ENCODE results near the gene NRXN2. TPM values are rescaled to one million over a fixed set of nuclear protein-coding genes. Genes with fewer than 3 reads are reported as not detected.

NRXN2 gene
- total RNA-seq, 1 donor from 2014 or later, result 9.8 TPM

DNA sequence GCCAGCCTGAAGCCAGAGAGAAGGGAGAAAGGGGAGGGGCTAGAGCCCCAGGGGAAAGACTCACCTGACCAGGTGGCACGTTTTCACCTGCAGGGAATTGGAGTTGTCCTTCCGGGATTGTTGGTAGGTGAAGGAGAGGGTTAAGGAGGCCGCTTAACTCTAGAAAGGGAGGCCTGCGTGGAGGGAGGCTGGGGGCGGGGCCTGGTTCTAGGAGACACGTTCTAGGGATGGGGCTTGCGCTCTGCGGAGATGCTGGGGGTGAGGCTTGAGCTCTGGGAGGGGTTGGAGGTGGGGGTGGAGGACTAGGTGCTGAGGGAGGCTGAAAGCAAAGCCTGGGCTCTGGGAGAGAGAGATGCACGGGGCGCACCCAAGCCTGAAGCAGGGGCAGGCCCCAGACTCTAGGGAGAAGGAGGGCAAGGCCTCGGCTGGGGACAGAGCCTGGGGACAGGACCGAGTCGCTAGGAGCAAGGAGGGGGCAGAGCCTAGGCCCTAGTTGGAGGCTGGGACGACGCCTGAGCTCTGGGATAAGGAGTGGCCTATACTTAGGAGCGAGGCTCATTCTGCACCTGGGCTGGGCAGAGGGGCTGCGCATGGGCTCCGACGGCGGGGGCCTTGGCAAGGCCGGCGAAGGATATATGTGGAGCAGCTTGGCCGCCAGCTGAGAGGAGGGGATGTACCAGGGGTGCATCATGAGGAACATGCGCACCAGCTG, 18.5 kb upstream of the NRXN2 start:
- H3K4me3 Mint-ChIP-seq, result peak overlapping the region; percentile 31
- H3K36me3 Mint-ChIP-seq, result no peaks in the 10 kb centered on the region
- peaks cover 75% of the 10 kb centered on the region for H3K27me3 Mint-ChIP-seq (ENCODE audit: low read depth)
- TF ChIP-seq, protein P1, sequence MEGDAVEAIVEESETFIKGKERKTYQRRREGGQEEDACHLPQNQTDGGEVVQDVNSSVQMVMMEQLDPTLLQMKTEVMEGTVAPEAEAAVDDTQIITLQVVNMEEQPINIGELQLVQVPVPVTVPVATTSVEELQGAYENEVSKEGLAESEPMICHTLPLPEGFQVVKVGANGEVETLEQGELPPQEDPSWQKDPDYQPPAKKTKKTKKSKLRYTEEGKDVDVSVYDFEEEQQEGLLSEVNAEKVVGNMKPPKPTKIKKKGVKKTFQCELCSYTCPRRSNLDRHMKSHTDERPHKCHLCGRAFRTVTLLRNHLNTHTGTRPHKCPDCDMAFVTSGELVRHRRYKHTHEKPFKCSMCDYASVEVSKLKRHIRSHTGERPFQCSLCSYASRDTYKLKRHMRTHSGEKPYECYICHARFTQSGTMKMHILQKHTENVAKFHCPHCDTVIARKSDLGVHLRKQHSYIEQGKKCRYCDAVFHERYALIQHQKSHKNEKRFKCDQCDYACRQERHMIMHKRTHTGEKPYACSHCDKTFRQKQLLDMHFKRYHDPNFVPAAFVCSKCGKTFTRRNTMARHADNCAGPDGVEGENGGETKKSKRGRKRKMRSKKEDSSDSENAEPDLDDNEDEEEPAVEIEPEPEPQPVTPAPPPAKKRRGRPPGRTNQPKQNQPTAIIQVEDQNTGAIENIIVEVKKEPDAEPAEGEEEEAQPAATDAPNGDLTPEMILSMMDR (IDR thresholded peaks at IDR 0.05; ENCODE audit: unreplicated experiment), result no peak
- DNase-seq (ENCODE audit: low spot score in 2 of 2, unreplicated experiment in 2 of 2), result no peak
- no peaks in the 10 kb centered on the region for H3K9me3 Mint-ChIP-seq
- H3K4me1 Mint-ChIP-seq, result peaks cover 16% of the 10 kb centered on the region
- H3K27ac Mint-ChIP-seq, result no peak overlapping the region

DNA sequence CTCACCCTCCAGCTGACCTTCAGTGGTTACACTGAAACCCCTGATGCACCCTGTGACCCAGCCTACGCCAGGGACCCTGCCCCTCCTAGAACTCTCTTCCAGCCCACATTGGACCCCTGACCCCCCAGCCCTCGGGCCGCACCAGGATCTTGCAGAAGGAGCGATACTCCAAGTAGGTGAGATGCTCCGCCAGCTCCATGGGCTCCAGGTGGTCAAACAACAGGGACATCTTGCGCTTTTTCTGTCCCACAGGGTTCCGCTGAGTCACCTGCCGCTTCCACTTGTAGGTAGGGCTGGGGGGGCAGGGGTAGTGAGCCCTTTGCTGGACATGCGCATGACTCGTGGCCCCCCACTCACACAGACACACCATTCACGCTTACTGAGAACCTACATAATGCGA, 16.9 kb upstream of the NRXN2 start:
- Mint-ChIP-seq H3K4me3 (no peak overlapping the region), H3K27me3 (ENCODE audit: low read depth) (peaks cover 71% of the 10 kb centered on the region), H3K9me3 (no peaks in the 10 kb centered on the region), H3K4me1 (peaks cover 13% of the 10 kb centered on the region), H3K36me3 (no peaks in the 10 kb centered on the region), H3K27ac (no peak overlapping the region)
- no peak for DNase-seq (ENCODE audit: low spot score in 2 of 2, unreplicated experiment in 2 of 2)
- TF ChIP-seq, protein P1 (IDR thresholded peaks at IDR 0.05; ENCODE audit: unreplicated experiment), result no peak

DNA sequence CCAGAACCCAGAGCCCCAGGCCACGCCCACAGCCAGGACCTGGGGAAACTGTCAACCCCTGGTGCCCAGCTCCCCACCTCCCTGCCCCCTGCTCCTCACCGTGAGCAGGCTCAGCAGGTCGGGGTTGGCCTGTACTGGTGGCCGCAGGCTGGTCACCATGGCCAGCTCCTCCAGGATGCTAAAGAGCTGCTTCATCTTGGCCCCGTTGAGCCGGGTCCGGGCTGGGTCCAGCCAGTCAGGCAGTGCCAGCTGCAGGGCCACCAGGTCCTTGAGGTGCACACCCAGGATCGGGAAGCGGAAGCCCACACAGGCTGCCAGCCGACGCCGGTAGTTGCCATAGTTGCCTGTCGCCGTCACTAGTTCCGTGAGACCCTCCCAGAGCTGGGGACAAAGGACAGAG, 13.7 kb upstream of the NRXN2 start:
- H3K4me1 Mint-ChIP-seq, result no peaks in the 10 kb centered on the region
- no peak for DNase-seq (ENCODE audit: low spot score in 2 of 2, unreplicated experiment in 2 of 2)
- H3K4me3 Mint-ChIP-seq, result no peak overlapping the region
- H3K9me3 Mint-ChIP-seq, result no peaks in the 10 kb centered on the region
- H3K36me3 Mint-ChIP-seq, result no peaks in the 10 kb centered on the region
- TF ChIP-seq, protein P1 (IDR thresholded peaks at IDR 0.05; ENCODE audit: unreplicated experiment), result no peak
- H3K27me3 Mint-ChIP-seq (ENCODE audit: low read depth), result peaks cover 62% of the 10 kb centered on the region
- no peak overlapping the region for H3K27ac Mint-ChIP-seq

DNA sequence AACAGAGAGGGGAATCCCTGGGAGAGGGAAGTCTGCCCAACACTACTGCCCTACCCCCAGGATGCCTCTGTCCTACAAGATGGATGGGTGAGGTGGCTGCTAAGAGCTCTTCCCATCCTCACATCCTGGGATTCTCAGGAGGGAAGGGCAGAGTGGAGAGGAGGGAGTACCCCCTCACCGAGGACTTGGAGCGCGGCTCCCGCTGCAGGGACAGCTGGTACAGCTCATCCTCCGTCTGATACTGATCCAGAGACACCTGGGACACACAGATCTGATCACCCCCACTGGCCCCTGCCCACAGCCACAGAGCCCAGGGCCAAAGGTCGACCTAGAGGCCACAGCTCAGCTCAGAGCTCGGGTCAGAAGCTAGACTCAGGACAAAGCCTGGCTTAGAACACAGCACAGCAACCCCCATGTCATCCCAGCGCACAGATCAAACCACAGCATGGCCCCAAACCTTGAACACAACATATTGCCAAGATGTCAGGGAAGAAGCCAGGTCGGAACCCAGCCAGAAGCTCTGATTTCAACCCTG, 12.8 kb upstream of the NRXN2 start:
- Mint-ChIP-seq H3K4me1 (no peaks in the 10 kb centered on the region), H3K36me3 (no peaks in the 10 kb centered on the region), H3K4me3 (no peak overlapping the region), H3K9me3 (no peaks in the 10 kb centered on the region), H3K27me3 (ENCODE audit: low read depth) (peaks cover 58% of the 10 kb centered on the region), H3K27ac (no peak overlapping the region)
- DNase-seq (ENCODE audit: low spot score in 2 of 2, unreplicated experiment in 2 of 2), result no peak
- TF ChIP-seq, protein P1 (IDR thresholded peaks at IDR 0.05; ENCODE audit: unreplicated experiment), result no peak

DNA sequence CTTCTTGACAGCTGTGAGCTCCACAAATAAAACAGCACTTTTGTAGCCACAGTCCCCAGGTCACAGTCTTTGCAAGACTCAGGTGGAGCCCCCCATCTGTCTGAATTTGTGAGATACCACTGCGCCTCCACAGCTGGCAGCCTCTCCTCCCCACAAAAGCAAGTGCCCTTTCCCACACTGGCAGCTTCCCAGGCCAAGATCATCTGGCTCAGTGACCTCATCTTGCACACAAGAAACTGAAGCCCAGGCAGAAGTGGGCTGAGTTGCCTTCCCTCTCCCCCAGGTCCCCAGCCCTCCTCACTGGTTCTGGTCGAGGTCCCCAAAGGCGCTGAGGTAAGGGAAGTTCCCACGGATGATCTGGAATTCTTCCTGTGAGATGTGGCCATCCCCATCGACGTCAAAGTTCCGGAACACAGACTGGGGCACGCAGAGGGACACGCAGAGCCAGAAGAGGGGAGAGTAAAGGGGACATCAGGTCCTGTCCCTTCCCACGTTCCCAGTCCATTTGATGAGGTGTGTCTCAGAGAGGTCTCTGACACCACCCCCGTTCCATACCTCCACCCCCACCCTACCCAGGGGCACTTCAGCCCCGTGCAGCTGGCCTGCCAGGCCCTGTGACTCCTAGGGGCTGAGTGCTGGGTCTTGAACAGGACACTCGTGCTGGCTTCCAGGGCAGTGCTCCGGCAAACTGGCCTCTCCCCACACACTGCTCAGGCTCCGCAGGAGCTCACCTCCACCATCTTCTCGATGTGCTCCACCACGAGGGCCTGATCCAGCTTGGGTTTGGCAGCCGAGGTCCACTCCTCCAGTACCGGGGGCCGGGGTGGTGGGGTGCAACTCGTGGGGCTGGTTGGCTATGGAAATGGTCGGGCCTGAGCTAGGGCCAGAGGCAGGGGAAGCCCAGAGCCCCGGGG, 12.1 kb upstream of the NRXN2 start:
- no peaks in the 10 kb centered on the region for H3K36me3 Mint-ChIP-seq
- peaks cover 58% of the 10 kb centered on the region for H3K27me3 Mint-ChIP-seq (ENCODE audit: low read depth)
- H3K4me1 Mint-ChIP-seq, result no peaks in the 10 kb centered on the region
- H3K27ac Mint-ChIP-seq, result no peak overlapping the region
- no peak overlapping the region for H3K4me3 Mint-ChIP-seq
- TF ChIP-seq, protein P1 (IDR thresholded peaks at IDR 0.05; ENCODE audit: unreplicated experiment), result no peak
- H3K9me3 Mint-ChIP-seq, result no peaks in the 10 kb centered on the region
- no peak for DNase-seq (ENCODE audit: low spot score in 2 of 2, unreplicated experiment in 2 of 2)
